Measurements from ENCODE around the gene NXN.
A peak's percentile ranks its signal among the peaks of the same experiment; 100 is the strongest.
"Not testable (repeated sequence)": the region's sequence is repeated elsewhere in the genome, so short reads cannot be mapped to it uniquely, and the experiment has no call there.

NXN gene

GRCh38 chr17:752002-752619, 227.5 kb downstream of the NXN start, which contains the start of gene GEMIN4:
GEMIN4 (minus strand) TSS chr17:752264; CDS start chr17:752142, 122 bp downstream.
- DNase-seq: peak; percentile 98

DNA sequence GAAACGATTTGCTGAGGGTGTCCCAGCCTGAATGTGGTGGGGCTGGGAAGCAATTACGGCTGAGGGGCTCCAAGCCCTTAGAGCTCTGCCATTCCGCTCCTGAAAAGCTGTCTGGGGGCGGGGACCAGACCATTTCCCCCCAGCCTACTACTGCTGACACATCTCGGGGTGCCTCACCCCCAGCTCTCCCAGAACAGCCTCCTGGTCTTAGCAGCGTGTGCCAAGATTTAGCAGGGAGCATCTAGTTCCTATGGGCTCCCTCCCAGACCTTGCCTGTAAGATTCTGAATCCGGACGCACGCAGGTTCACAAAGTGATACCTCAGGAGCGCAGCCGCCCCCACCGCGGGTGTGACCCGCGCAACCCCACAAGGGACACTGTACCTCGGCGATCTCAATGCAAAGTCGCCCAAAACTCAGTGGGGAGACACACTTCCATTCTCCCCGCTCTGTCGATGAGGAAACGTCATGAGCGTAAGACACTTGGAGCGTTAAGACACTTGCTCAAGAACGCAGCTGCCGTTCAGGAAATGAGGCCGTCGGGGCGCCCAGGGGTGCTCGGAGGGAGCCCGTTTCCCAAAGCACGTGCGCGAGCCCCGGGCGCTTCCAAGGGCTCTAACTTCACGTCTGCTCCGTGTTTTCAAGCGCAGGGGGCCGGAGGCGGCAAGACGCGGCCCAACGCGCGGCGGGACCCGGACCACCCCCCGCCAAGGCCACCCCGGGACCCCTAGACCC, 228.1 kb downstream of the NXN start:
- DNase-seq: peak; percentile 50

DNA sequence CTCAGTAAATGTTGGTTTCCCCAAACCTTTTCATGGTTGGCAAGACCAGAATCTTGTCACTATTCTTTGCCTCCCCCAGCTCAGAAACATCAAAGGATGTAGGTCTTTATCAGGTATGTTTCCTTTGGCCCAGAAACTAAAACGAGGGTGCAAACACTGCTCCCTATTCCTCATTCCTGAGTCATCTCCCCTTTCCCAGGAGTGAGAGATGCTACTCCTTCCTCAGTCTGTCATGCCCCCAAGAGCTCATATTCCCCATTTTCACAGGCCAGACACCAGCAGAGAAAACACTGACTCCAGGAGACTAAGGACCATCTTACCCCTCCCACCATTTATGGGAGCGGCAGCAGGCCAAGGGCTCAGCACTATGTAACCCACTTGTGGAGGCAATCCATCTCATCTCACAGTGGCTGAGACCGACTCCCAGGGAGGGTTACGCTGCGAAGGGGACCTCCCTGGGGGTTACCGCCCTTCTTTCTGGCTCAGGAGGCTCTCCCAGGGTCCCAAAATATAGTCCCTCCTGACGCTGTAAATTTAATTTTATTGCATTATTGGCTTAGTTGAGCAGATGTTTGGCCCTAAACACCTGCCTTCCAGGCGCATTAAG, 229.0 kb downstream of the NXN start:
- DNase-seq: no peak

DNA sequence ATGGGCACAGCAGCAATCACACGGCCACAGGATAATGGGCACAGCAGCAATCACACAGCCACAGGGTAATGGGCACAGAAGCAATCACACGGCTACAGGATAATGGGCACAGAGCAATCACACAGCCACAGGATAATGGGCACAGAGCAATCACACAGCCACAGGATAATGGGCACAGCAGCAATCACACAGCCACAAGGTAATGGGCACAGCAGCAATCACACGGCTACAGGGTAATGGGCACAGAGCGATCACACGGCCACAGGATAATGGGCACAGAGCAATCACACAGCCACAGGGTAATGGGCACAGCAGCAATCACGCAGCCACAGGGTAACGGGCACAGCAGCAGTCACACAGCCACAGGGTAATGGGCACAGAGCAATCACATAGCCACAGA, 230.2 kb downstream of the NXN start:
- not testable (repeated sequence) for DNase-seq
